K562 (cell line): Measurements from ENCODE around the gene MICU2. TPM values are rescaled to one million over a fixed set of nuclear protein-coding genes. Genes with fewer than 3 reads are reported as not detected.
A peak's percentile ranks its signal among the peaks of the same experiment; 100 is the strongest.

Experiments used
- ATAC-seq: fragments of 200-7000 bp; cut with Tn5 transposase; 3 replicates; pipeline ENCODE4 v1.9.1; 2020; ENCODE audit warnings: moderate library complexity
- BruUV-seq: library from RNA; stranded (reverse); fragments of 400-500 nt; replicated peaks from 2 replicates; lab custom pipeline; 2021; lab: Mats Ljungman, UMichigan
- CTCF ChIA-PET: fragments of 300-600 bp; formaldehyde crosslinking; extraction: SDS; loops from one replicate; lab custom pipeline; 2021; ENCODE audit warnings: low intra/inter-chr PET ratio; lab: Yijun Ruan, JAX
- POLR2A ChIA-PET: fragments of 300-600, 350-650 bp; sonication (Branson Sonifier 250); formaldehyde crosslinking; extraction: SDS; loops from one replicate; lab custom pipeline; 2021; ENCODE audit warnings: antibody characterized with exemption, inconsistent platforms; lab: Yijun Ruan, JAX
- DNase-seq, 4 experiments: peaks; one replicate each; pipeline versions ENCODE4 v3.0.0 to v3.0.0-alpha.2; 2011 to 2018; ENCODE audit warnings: low spot score in 3 of 4, mixed read lengths in 3 of 4; ENCODE audit errors: extremely low read depth in 1 of 4
- FAIRE-seq: peaks from 2 replicates; lab custom pipeline; 2011; peaks lifted over from hg19 to GRCh38; lab: Jason Lieb, UNC
- H2AFZ ChIP-seq: 2 replicates; pipeline ENCODE4 v1.6.0; 2011; ENCODE audit warnings: low read depth, low read length, control low read depth, inconsistent platforms
- H3K27ac ChIP-seq: fragments of 200-600 bp; 3 replicates; pipeline ENCODE4 v1.8.0; 2011; ENCODE audit warnings: low read depth, mild to moderate bottlenecking, control low read depth, inconsistent platforms, low read length, moderate library complexity, mixed read lengths; ENCODE audit errors: extremely low read depth
- H3K27me3 ChIP-seq, 2 experiments: fragments of 300-600 bp in 1 of 2; 2 replicates in 1 of 2; 3 replicates in 1 of 2; pipeline versions ENCODE4 v1.6.0 to v1.8.0; 2011; ENCODE audit warnings: inconsistent platforms in 2 of 2, low read length in 2 of 2, mild to moderate bottlenecking in 1 of 2, mixed read lengths in 1 of 2, moderate library complexity in 1 of 2; ENCODE audit not compliant: control insufficient read depth in 2 of 2, insufficient read depth in 2 of 2
- H3K36me3 ChIP-seq: fragments of 300-600 bp; 3 replicates; pipeline ENCODE4 v1.8.0; 2011; ENCODE audit warnings: mild to moderate bottlenecking, low read length, inconsistent platforms; ENCODE audit not compliant: control insufficient read depth, insufficient read depth
- H3K4me1 ChIP-seq, 2 experiments: fragments of 200-600 bp in 1 of 2; replicated peaks in 1 of 2; 2 replicates in 1 of 2; 3 replicates in 1 of 2; pipeline versions ENCODE4 v1.5.1 to v1.8.0; 2011; ENCODE audit warnings: inconsistent platforms in 2 of 2, low read length in 2 of 2, mild to moderate bottlenecking in 1 of 2, mixed read lengths in 1 of 2, moderate library complexity in 1 of 2; ENCODE audit not compliant: control insufficient read depth in 2 of 2, insufficient read depth in 2 of 2
- H3K4me2 ChIP-seq: 2 replicates; pipeline ENCODE4 v1.6.1; 2011; ENCODE audit warnings: low read length, control low read depth, inconsistent platforms, mixed read lengths; ENCODE audit not compliant: insufficient read depth
- H3K4me3 ChIP-seq: fragments of 200-600 bp; sonication (generic), shearing (Covaris generic); 2 replicates; pipeline ENCODE4 v1.5.1; 2016; ENCODE audit warnings: control low read depth, inconsistent platforms
- H3K79me2 ChIP-seq: fragments of 200-600 bp; 3 replicates; pipeline ENCODE4 v1.8.0; 2011; ENCODE audit warnings: low read length, inconsistent platforms; ENCODE audit not compliant: control insufficient read depth, insufficient read depth
- H3K9ac ChIP-seq, 2 experiments: 2 replicates each; pipeline versions ENCODE4 v1.6.0 to v1.6.1; 2011; ENCODE audit warnings: low read depth in 2 of 2, low read length in 2 of 2, control low read depth in 1 of 2, inconsistent platforms in 1 of 2, mild to moderate bottlenecking in 1 of 2, mixed read lengths in 1 of 2; ENCODE audit not compliant: insufficient read depth in 1 of 2
- H3K9me1 ChIP-seq: one replicate; pipeline ENCODE4 v1.6.0; 2011; ENCODE audit warnings: inconsistent platforms, mild to moderate bottlenecking, low read length, moderate library complexity; ENCODE audit not compliant: control insufficient read depth, insufficient read depth
- H3K9me3 ChIP-seq: replicated peaks from 2 replicates; pipeline ENCODE4 v1.5.1; 2011; ENCODE audit warnings: low read depth, low read length, inconsistent platforms; ENCODE audit not compliant: control insufficient read depth, insufficient read depth
- H4K20me1 ChIP-seq: replicated peaks from 2 replicates; pipeline ENCODE4 v1.6.1; 2011; ENCODE audit warnings: low read length, inconsistent platforms, mixed read lengths; ENCODE audit not compliant: control insufficient read depth, insufficient read depth
- ARID3A ChIP-seq: IDR thresholded peaks from 2 replicates; pipeline ENCODE4 v1.6.1; 2012; ENCODE audit warnings: low read depth, low read length, improper control_type of control experiment, borderline replicate concordance
- FOXK1 ChIP-seq: sonication (generic); formaldehyde crosslinking; IDR thresholded peaks from 2 replicates; pipeline ENCODE4 v1.8.0; 2022; ENCODE audit warnings: missing genetic modification reagents, mild to moderate bottlenecking, borderline replicate concordance
- ZNF316 ChIP-seq: fragments of 450-650 bp; IDR thresholded peaks from 2 replicates; pipeline ENCODE4 v1.6.1; 2016
- WGBS: fragments of 100-300 bp; shearing (Covaris generic); methylation state at CpG from one replicate; pipeline ENCODE4 v1.1.6; 2016; ENCODE audit warnings: low coverage, mixed read lengths; ENCODE audit not compliant: insufficient coverage; ENCODE audit errors: missing lambda C conversion rate; 5-methylcytosine and 5-hydroxymethylcytosine counted together
- in situ Hi-C: fragments of 300-500 bp; cut with MboI; formaldehyde crosslinking; loops from 4 replicates; pipeline ENCODE4 v1.15.0; 2018; ENCODE audit warnings: inconsistent platforms, mixed read lengths
- intact Hi-C: fragments of 100-400 bp; cut with micrococcal nuclease; formaldehyde crosslinking; loops from 2 replicates; pipeline ENCODE4 v1.14.2; 2022
- polyA plus RNA-seq, 8 experiments: library from polyadenylated mRNA; depleted of rRNA in 4 of 8; stranded (reverse) in 5 of 8; unstranded in 3 of 8; fragments of >200 nt; fragmentation: Nextera tagmentation in 2 of 8; fragmentation: Illumina TruSeq in 1 of 8; extraction: Ambion mirVana in 2 of 8; extraction: Trizol in 1 of 8; gene quantifications; 2 replicates each; pipeline versions ENCODE4 v1.2.1 to v1.2.3, GENCODE V29; 2011 to 2014; ENCODE audit warnings: inconsistent platforms in 1 of 8, missing spikeins in 1 of 8
- total RNA-seq, 7 experiments: library from RNA; depleted of rRNA in 6 of 7; stranded (reverse); fragments of >200 nt in 6 of 7; fragmentation: Illumina TruSeq in 2 of 7; extraction: Trizol in 2 of 7; gene quantifications; 2 replicates each; pipeline versions ENCODE4 v1.2.1 to v1.2.3, GENCODE V29; 2011 to 2021; ENCODE audit warnings: low replicate concordance in 1 of 7

Gene MICU2
- total and polyA plus RNA-seq, 9 of the 15 experiments (the other 6 are each of a cell fraction or from before 2014, with no cell fraction given), result 9.1 to 41.8 (median 33.4) TPM

DNA sequence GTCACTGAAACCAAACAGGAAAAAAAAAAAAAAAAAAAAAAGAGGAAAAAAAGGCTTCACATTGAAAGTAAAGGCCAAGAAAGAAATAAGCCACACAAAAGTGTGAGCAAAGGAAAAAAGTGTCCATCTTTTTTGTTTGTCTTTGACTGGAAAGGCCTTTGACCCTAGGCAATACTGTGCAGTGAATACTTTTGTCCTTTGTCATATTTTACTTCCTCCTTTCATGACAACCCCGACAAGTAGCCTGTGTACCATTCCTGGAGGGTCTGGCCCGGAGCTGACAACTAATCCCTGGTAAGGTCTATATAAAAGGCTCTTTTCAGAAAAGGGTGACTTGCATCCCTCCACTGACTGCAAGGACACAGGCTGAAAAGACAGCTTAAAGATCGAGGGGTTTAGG is 12.9 kb upstream of the MICU2 start (continued):
- TF ChIP-seq FOXK1 (CRISPR knock-in tag), result no peak
- TF ChIP-seq, all 486 proteins: peak for 0

DNA sequence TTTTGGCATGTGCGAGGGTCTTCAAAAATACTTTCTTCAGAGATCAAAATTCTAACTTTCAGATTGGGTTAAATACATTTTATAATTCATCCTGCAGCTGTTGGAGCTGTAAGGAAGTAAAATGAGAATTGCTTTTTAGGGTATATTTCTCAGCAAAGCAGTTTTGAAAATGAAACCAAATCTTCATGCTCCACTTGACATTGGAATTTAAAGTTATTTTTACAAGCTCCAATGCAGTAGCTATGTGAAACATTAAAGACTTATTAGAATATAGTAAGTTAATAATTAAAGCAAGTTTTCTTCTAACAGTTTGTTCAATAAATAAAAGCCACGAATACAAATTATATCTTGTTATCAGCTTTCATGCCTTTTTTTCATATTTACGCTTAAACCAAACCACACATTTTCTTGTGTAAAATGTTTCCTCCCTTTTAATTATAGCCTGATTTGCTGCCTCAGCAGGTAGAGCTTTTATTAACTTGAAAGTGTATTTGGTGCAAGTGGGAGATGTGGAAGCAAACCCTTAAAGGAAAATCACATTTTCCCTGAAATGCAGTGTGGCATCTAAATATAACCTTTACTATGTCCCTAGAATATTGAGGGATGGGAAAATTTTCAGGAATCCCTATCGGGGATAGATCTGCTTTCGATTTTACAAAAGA is 12.4 kb upstream of the MICU2 start:
- ChIA-PET CTCF (no interaction called here), POLR2A (interaction anchor here (1.7 kb wide), 1 partner anchor 13 kb away, joined by 9 read pairs; the partner anchor contains the start of gene MICU2)
- no peaks in the 10 kb centered on the region for H3K9me1 ChIP-seq
- no TSS peak for BruUV-seq
- ATAC-seq, result no peak
- H3K79me2 ChIP-seq, result no peaks in the 10 kb centered on the region
- no peaks in the 10 kb centered on the region for H3K27me3 ChIP-seq
- no peak overlapping the region for H2AFZ ChIP-seq
- H3K4me2 ChIP-seq, result no peak overlapping the region
- no peaks in the 10 kb centered on the region for H3K9me3 ChIP-seq
- peaks cover 0 to 2% of the 10 kb centered on the region in 2 experiments; a peak in 3 of 5 replicates for H3K4me1 ChIP-seq
- in situ Hi-C loops (no loop called here), intact Hi-C loops (no loop called here)
- no peak for FAIRE-seq
- TF ChIP-seq ARID3A (no peak), ZNF316 (peak; percentile 15; the same call in 1 of the 2 replicates)
- DNase-seq, result no peak
- no peak overlapping the region for H3K9ac ChIP-seq
- H3K36me3 ChIP-seq, result no peaks in the 10 kb centered on the region
- H4K20me1 ChIP-seq, result no peaks in the 10 kb centered on the region
- no peak overlapping the region for H3K27ac ChIP-seq
- no peak overlapping the region for H3K4me3 ChIP-seq
- 78% methylated on average over 5 of the region's 5 CpGs for WGBS
